AG04449 (cell line): ENCODE measurements around the gene PLXNA4.

Source experiments
- CTCF ChIA-PET: fragments of 350-600 bp; formaldehyde crosslinking; extraction: SDS; loops from one replicate; lab custom pipeline; 2021; ENCODE audit warnings: antibody characterized with exemption; lab: Yijun Ruan, JAX
- POLR2A ChIA-PET: fragments of 400-600, 350-600 bp; formaldehyde crosslinking; extraction: SDS; loops from one replicate; lab custom pipeline; 2020; ENCODE audit warnings: antibody characterized with exemption, inconsistent platforms; lab: Yijun Ruan, JAX
- DNase-seq: peaks from one replicate; pipeline ENCODE4 v3.0.0-alpha.2; 2010; ENCODE audit warnings: low read depth, low spot score
- H3K4me3 ChIP-seq: 2 replicates; pipeline ENCODE4 v1.5.1; 2011; ENCODE audit warnings: low read depth, mild to moderate bottlenecking, control low read depth, low read length
- TF ChIP-seq, protein P1 (sequence below): IDR thresholded peaks from one replicate; pipeline ENCODE4 v1.5.1; 2011; ENCODE audit warnings: mild to moderate bottlenecking, moderate library complexity, low read length, control low read depth, inconsistent platforms; ENCODE audit not compliant: insufficient read depth; ENCODE audit errors: missing control alignments

The PLXNA4 gene

DNA sequence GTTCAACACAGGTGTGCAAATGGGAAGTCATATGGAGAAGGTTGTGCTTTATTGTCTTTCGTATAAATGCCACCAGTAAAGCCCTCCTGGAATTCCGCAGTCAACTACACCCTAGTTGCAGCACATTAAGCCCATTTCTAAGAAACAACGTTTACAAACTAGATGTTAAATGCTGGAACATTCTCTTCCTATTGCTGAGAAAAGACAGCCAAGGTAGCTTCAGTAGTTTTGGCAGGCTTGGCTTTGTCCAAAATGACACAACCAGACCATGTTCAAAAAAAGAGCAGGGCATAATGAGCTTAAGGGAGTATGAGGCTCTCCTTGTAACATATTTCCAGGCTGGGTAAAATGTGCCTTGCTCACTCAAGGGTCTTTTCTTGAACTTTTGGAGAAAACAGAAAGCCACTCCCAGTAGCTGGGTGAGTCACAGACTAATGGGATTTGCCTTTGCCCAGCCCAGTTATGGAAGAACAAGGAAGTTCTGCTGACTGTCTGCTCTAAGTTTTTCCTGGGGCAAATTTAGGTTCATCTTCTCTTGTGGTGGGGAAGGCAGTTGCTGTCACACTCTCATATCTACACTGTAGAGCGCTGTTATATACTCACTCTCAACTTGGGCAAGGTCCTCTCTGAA lies 238.7 kb downstream of the PLXNA4 start:
- POLR2A ChIA-PET = no interaction called here
- TF ChIP-seq, protein P1, sequence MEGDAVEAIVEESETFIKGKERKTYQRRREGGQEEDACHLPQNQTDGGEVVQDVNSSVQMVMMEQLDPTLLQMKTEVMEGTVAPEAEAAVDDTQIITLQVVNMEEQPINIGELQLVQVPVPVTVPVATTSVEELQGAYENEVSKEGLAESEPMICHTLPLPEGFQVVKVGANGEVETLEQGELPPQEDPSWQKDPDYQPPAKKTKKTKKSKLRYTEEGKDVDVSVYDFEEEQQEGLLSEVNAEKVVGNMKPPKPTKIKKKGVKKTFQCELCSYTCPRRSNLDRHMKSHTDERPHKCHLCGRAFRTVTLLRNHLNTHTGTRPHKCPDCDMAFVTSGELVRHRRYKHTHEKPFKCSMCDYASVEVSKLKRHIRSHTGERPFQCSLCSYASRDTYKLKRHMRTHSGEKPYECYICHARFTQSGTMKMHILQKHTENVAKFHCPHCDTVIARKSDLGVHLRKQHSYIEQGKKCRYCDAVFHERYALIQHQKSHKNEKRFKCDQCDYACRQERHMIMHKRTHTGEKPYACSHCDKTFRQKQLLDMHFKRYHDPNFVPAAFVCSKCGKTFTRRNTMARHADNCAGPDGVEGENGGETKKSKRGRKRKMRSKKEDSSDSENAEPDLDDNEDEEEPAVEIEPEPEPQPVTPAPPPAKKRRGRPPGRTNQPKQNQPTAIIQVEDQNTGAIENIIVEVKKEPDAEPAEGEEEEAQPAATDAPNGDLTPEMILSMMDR = no peak
- CTCF ChIA-PET = interaction anchor here (0.8 to 4.2 kb wide), 3 partner anchors 10 to 243 kb away, joined by 3 to 12 read pairs (median 7); no protein-coding TSS in a partner anchor
- DNase-seq = no peak
- H3K4me3 ChIP-seq = no peak overlapping the region

DNA sequence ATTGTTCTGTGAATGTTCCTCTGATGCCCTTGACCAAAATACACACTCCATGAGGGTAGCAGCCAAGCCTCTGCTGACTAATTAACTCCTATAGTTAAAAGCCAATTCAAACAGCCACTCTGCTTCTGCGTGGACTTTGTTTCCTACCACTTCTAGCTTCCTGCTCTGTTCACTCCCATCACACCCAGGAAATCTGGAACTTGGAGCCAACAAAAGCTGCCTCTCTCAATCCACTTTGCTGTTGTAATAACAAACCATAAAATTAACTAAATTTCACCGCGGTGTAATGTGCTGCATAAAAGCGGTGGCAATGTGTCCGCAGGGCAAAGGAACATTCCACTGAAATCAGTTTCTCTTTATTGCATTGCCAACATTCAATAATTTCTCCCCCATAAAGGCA lies 239.5 kb downstream of the PLXNA4 start:
- no peak overlapping the region for H3K4me3 ChIP-seq
- ChIA-PET CTCF (interaction anchor here (1.5 to 4.2 kb wide), 2 partner anchors 18 to 244 kb away, joined by 7 to 12 read pairs; no protein-coding TSS in a partner anchor), POLR2A (no interaction called here)
- DNase-seq = no peak
- TF ChIP-seq, protein P1 = no peak

DNA sequence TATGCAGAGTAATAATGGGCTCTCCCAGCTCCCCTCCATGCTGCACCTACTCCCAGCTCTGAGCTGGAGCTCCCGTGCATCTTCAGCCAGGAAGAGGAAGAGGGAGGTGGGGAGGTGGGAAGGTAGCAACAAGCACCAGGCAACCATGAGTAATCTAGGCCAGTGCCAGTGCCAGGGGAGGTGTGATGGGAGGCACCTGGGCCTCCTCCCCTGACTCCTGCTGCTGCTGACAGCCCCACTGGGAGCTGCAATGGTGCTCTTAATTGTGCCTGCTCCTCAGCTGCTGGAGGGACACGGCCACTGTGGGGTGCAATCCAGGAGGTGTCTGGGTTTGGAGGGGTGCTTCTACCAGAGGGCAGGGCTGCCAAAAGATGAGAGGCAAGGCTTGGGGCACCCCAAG lies 243.0 kb downstream of the PLXNA4 start:
- no peak overlapping the region for H3K4me3 ChIP-seq
- POLR2A ChIA-PET = no interaction called here
- CTCF ChIA-PET = interaction anchor here (0.9 to 4.2 kb wide), 2 partner anchors 14 to 247 kb away, joined by 4 to 12 read pairs; no protein-coding TSS in a partner anchor
- DNase-seq = no peak
- TF ChIP-seq, protein P1 = no peak

DNA sequence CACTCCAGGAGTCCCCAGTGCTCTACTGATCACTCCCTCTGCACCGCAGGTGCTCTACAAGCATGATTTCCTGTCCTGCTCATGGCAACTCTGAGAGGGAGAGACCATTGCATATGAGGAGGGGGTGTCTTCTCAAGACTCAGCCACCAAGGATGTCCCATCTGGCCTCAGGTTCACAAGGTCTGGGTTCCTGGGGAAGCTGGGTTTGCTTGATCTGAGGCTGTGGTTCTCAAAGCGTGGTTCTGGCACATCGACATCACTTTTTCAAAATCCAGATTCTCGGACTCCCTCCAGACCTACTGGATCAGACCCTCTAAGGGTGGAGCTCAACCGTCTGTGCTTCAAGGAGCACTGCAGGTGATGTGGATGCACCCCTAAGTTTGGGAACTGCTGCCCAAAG lies 247.5 kb downstream of the PLXNA4 start:
- no peak overlapping the region for H3K4me3 ChIP-seq
- ChIA-PET CTCF (interaction anchor here (1.0 to 1.5 kb wide), 2 partner anchors 8 to 252 kb away, joined by 3 to 4 read pairs; no protein-coding TSS in a partner anchor), POLR2A (no interaction called here)
- TF ChIP-seq, protein P1 = no peak
- no peak for DNase-seq

DNA sequence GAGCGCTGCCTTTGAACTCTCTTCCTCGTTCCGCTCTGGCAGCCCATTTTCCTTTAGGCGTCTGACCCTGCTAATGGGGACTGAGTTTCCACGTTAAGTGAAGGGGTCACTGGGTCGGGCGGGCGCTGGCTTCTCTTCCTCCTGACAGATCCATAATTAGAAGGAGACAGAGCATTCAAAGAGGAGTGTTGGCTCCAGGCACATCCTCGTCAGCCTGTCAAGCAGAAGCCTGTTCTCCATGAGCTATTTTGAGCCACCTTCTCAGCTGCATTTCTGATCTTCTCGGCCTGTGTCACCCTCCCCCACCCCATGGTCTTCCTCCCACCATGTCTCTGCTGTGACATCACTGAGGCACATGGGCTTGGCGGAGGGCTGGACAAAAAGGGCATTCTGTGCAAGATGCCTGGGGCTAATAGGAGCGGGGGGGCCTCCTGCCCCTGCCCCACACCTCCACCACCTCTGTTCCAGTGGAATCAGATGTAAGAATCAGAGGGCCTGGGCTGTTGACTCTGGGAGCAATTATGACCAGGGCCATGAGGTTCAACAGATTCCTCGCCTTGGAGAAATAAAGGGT lies 248.1 kb downstream of the PLXNA4 start:
- H3K4me3 ChIP-seq = no peak overlapping the region
- no peak for DNase-seq
- CTCF ChIA-PET = interaction anchor here (0.9 to 1.5 kb wide), 3 partner anchors 8 to 252 kb away, joined by 3 to 4 read pairs (median 3); no protein-coding TSS in a partner anchor
- TF ChIP-seq, protein P1 = no peak
- POLR2A ChIA-PET = no interaction called here

DNA sequence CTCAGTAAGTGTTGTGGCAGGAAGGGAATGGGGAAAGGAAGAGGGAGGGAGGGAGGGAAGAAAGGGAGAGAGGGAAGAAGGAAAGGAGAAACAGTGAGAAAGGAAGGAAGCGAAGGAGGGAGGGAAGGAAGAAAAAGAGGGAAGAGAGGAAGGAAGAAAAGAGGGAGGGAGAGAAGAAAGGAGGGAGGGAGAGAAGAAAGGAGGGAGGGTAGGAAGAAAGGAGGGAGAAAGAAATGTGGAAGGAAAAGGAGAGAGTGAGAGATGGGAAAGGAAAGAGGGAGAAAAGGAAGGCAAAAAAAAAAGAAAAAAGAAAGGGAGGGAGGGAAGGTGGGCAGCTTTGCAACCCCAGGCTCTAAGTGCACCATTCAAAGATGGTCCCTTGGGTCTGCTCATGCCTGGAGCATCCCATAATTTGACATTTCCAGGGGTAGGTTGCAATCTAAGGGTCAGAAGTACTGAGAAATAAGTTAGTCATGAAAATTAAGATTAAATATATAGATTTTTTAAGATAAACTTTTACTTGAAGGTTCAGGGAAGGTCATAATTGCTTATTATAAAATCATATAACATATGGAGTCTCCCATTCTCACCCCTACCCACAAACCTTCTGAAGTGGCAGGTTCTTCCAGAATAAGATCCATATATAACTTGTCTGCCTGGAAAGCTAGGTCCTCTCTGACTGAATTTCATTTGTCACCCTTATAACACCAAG lies 249.2 kb downstream of the PLXNA4 start:
- TF ChIP-seq, protein P1 = no peak
- ChIA-PET CTCF (interaction anchor here (0.9 kb wide), 1 partner anchor 7 kb away, joined by 3 read pairs; no protein-coding TSS in a partner anchor), POLR2A (no interaction called here)
- DNase-seq = no peak
- no peak overlapping the region for H3K4me3 ChIP-seq
